A375 (cell line): ENCODE data around the gene NHERF1. TPM values are rescaled to one million over a fixed set of nuclear protein-coding genes. Genes with fewer than 3 reads are reported as not detected.

ENCODE experiments used
- total RNA-seq: library from RNA; depleted of rRNA; stranded (reverse); fragments of >200 nt; shearing (Covaris generic); gene quantifications from 2 replicates; pipeline ENCODE4 v1.2.3, GENCODE V29; 2014; rRNA removed

NHERF1 gene
- 19.8 and 25.8 TPM in 2 replicates for total RNA-seq

DNA sequence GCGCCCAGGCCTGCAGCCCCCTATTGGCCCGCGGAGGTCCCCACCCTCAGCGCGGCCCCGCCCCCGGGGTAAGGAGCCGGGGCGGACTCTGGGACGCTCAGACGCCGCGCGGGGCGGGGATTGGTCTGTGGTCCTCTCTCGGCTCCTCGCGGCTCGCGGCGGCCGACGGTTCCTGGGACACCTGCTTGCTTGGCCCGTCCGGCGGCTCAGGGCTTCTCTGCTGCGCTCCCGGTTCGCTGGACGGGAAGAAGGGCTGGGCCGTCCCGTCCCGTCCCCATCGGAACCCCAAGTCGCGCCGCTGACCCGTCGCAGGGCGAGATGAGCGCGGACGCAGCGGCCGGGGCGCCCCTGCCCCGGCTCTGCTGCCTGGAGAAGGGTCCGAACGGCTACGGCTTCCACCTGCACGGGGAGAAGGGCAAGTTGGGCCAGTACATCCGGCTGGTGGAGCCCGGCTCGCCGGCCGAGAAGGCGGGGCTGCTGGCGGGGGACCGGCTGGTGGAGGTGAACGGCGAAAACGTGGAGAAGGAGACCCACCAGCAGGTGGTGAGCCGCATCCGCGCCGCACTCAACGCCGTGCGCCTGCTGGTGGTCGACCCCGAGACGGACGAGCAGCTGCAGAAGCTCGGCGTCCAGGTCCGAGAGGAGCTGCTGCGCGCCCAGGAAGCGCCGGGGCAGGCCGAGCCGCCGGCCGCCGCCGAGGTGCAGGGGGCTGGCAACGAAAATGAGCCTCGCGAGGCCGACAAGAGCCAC is at the start of gene NHERF1:
Gene NHERF1, plus strand, starts transcription at position 100 of the 750 bp plus-strand sequence. Its CDS starts 219 bp downstream, at position 319.

DNA sequence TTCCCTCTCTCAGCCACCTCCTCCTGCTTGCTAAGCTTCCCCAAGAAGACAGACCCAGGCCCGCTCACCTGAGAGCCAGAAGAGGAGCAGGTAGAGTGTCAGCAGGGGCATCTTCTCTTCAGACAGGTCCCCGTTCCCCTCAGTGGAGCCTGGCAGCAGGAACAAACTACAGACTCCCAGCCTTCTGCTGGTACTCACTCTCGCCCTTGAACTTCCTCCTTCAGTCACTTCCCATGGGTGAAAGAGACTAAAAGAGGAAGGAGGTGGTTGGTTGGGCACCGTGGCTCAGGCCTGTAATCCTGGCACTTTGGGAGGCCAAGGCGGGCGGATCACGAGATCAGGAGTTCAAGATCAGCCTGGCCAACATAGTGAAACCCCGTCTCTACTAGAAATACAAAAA is 35.7 kb upstream of the NHERF1 start, which contains the start of gene CD300LF:
Gene CD300LF, minus strand, starts transcription at position 168 of the 400 bp plus-strand sequence. Its CDS starts 57 bp downstream, at position 111.

DNA sequence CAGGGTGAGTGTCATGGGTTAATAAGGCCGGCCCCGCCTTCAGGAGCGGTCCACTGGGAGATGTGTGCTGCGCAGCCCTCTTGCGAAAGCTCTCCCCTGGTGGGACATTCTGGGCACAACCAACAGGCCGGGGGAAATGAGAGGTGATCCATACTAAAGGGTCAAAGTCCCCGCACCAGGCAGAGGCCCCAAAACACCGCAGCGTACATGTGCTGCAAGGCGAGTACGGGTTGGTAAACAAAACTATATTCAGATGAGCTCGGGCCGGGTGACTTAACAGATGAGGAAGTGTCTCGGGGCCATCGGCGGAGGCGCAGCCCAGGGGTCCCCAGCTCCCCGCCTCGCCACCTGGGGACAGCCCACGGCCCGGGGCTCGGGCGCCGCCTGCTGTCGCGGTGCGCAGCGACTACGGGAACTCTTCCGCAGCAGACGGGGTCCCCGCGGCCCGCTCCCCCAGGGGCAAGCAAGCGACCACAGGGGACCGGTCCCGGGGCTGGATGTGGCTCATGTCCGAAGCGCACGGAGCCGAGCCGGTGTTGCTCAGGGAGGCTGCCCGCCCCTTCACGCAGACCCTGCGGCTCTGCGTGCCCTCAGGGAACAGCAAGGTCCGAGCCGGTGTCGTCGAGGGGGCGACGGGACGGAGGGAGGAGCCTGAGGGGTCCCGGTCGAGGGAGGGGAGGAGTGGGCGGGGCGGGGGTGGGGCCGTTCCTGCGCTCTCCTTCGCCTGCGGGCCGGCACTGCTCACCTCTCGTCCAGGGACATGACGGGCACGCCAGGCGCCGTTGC is 11.7 kb upstream of the NHERF1 start, which contains the start of gene RAB37:
Gene RAB37, plus strand, starts transcription at position 744 of the 786 bp plus-strand sequence. Its CDS starts 17 bp downstream, at position 761.

DNA sequence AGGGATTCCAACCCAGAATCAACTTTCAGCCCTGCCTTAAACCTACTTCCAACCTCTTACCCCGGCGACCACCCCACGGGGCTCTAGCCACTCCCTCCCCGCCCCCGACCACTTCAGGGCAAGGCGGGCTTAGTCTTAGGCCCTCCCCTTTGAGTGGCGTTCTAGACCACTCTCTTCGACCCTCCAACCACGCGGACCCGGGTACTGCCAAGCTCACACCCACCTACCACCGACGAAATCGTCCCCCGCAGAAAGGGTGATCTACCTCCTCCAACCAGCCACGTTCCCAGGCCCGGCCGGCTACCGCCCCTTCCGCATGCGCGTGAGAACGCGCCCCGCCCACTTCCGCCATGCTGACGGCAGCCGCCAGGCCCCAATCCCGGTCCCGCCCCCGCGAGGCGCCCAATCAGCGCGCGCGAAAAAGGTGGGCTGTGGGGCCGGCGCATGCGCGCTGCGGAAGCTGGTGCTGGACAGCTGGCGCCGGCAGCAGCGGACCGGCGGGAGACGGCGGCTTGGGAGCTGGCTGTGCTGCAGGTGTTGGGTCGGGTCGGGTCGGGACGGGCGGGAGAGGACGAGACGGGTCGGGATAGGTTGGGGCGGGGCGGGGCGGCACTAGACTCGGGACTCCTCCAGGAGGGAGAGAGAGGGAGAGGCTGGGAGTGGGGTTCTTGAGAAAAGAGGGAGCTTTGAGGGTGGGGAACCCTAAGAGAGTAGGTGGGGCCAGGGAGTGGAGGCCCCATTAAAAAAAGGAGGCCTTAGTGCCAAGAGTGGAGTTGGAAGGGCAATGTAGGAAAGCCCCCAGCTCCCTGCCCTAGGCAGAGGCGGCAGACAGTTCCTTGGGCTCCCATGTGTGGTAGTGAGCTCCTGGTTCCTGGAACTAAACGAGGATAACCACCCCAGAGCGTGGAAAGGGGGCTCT is 27.9 kb downstream of the NHERF1 start, which contains the start of gene NAT9:
Gene NAT9, minus strand, starts transcription at position 302 of the 919 bp plus-strand sequence. CDS start 647 bp downstream, outside the sequence.

Other genes starting within 250 kb of the NHERF1 start
- gene CD300LB, start 217.2 kb upstream of the NHERF1 start, total RNA-seq: not detected in 2 replicates
- not detected in 2 replicates for gene CD300C, start 202.5 kb upstream of the NHERF1 start, total RNA-seq
- not detected in 2 replicates for gene CD300H, start 181.1 kb upstream of the NHERF1 start, total RNA-seq
- not detected in 2 replicates for gene CD300LD, start 156.3 kb upstream of the NHERF1 start, total RNA-seq
- not detected in 2 replicates for gene CD300E, start 124.9 kb upstream of the NHERF1 start, total RNA-seq
- gene CD300LF, start 35.7 kb upstream of the NHERF1 start, total RNA-seq: not detected in 2 replicates
- gene RAB37, start 11.4 kb upstream of the NHERF1 start, total RNA-seq: 0.04 TPM in 1 of 2 replicates, not detected in the other
- 44.6 and 47.7 TPM in 2 replicates for gene NAT9, start 27.7 kb downstream of the NHERF1 start, total RNA-seq
- gene GRIN2C, start 111.3 kb downstream of the NHERF1 start, total RNA-seq: not detected in 2 replicates
- gene FDXR, start 124.4 kb downstream of the NHERF1 start, total RNA-seq: 18.9 and 21.4 TPM in 2 replicates
- gene FADS6, start 145.0 kb downstream of the NHERF1 start, total RNA-seq: not detected in 2 replicates
- not detected in 2 replicates for gene USH1G, start 174.6 kb downstream of the NHERF1 start, total RNA-seq
- not detected in 2 replicates for gene OTOP2, start 175.6 kb downstream of the NHERF1 start, total RNA-seq
- not detected in 2 replicates for gene OTOP3, start 187.3 kb downstream of the NHERF1 start, total RNA-seq
- gene HID1, start 224.1 kb downstream of the NHERF1 start, total RNA-seq: 1.7 and 3.0 TPM in 2 replicates
- 5.5 and 5.7 TPM in 2 replicates for gene CDR2L, start 239.0 kb downstream of the NHERF1 start, total RNA-seq